HepG2 (cell line): Measurements from ENCODE around the gene PDLIM4. TPM values are rescaled to one million over a fixed set of nuclear protein-coding genes. Genes with fewer than 3 reads are reported as not detected.
A peak's percentile ranks its signal among the peaks of the same experiment; 100 is the strongest.

Experiments
- EP300 ChIP-seq, 3 experiments: sonication (generic) in 1 of 3; formaldehyde crosslinking in 1 of 3; IDR thresholded peaks; 2 replicates each; pipeline versions ENCODE4 v1.5.1 to v1.6.1; 2011 to 2020; ENCODE audit warnings: low read depth in 2 of 3, low read length in 2 of 3, borderline replicate concordance in 1 of 3, improper control_type of control experiment in 1 of 3, mild to moderate bottlenecking in 1 of 3, missing genetic modification reagents in 1 of 3, moderate library complexity in 1 of 3
- KLF12 ChIP-seq: sonication (generic); formaldehyde crosslinking; IDR thresholded peaks from 2 replicates; pipeline ENCODE4 v1.4.0; 2020; ENCODE audit warnings: missing genetic modification reagents, borderline replicate concordance
- NCOA1 ChIP-seq: sonication (generic); formaldehyde crosslinking; IDR thresholded peaks from 2 replicates; pipeline ENCODE4 v1.9.0; 2021; ENCODE audit warnings: missing genetic modification reagents
- SNAPC2 ChIP-seq: sonication (generic); formaldehyde crosslinking; IDR thresholded peaks from 2 replicates; pipeline ENCODE4 v1.8.1; 2022; ENCODE audit warnings: mild to moderate bottlenecking, missing genetic modification reagents
- SRSF1 ChIP-seq: fragments of 200-400 bp; formaldehyde crosslinking; optimal IDR thresholded peaks from 2 replicates; pipeline ENCODE3; 2017; ENCODE audit warnings: mild to moderate bottlenecking, low read depth, low read length, moderate library complexity
- ZNF331 ChIP-seq: sonication (generic); formaldehyde crosslinking; IDR thresholded peaks from 2 replicates; pipeline ENCODE4 v1.4.0; 2020; ENCODE audit warnings: missing genetic modification reagents
- ZNF563 ChIP-seq: sonication (generic); formaldehyde crosslinking; IDR thresholded peaks from 2 replicates; pipeline ENCODE4 v1.8.0; 2022; ENCODE audit warnings: mild to moderate bottlenecking, moderate library complexity, missing genetic modification reagents
- polyA plus RNA-seq, 8 experiments: library from polyadenylated mRNA; depleted of rRNA in 3 of 8; stranded (reverse) in 7 of 8; unstranded in 1 of 8; fragments of >200 nt; fragmentation: Illumina TruSeq in 4 of 8; extraction: Trizol in 4 of 8; gene quantifications; 2 replicates each; pipeline versions ENCODE4 v1.2.1 to v1.2.3, GENCODE V29; 2011 to 2016; ENCODE audit warnings: low read depth in 4 of 8, missing spikeins in 1 of 8, mixed read lengths in 1 of 8; ENCODE audit not compliant: insufficient read depth in 1 of 8
- total RNA-seq, 5 experiments: library from RNA; depleted of rRNA; stranded (reverse); fragments of >200 nt; fragmentation: Illumina TruSeq; extraction: Trizol; gene quantifications; 2 replicates each; pipeline ENCODE4 v1.2.3, GENCODE V29; 2016; ENCODE audit warnings: low read depth in 1 of 5
- TF ChIP-seq, protein P1 (sequence below): sonication (generic); formaldehyde crosslinking; IDR thresholded peaks from 2 replicates; pipeline ENCODE4 v1.4.0; 2020; ENCODE audit warnings: mild to moderate bottlenecking, missing genetic modification reagents
- TF ChIP-seq, protein P2 (sequence below): IDR thresholded peaks from 2 replicates; pipeline ENCODE4 v1.6.1; 2016; ENCODE audit warnings: low read depth
- TF ChIP-seq, protein P3 (sequence below): sonication (generic); formaldehyde crosslinking; IDR thresholded peaks from 2 replicates; pipeline ENCODE4 v1.5.0; 2020; ENCODE audit warnings: mild to moderate bottlenecking, missing genetic modification reagents, moderate library complexity

The PDLIM4 gene
- total and polyA plus RNA-seq, 2 of the 13 experiments (the other 11 are each of a cell fraction or from before 2014, with no cell fraction given) = 1.1 to 2.3 TPM

DNA sequence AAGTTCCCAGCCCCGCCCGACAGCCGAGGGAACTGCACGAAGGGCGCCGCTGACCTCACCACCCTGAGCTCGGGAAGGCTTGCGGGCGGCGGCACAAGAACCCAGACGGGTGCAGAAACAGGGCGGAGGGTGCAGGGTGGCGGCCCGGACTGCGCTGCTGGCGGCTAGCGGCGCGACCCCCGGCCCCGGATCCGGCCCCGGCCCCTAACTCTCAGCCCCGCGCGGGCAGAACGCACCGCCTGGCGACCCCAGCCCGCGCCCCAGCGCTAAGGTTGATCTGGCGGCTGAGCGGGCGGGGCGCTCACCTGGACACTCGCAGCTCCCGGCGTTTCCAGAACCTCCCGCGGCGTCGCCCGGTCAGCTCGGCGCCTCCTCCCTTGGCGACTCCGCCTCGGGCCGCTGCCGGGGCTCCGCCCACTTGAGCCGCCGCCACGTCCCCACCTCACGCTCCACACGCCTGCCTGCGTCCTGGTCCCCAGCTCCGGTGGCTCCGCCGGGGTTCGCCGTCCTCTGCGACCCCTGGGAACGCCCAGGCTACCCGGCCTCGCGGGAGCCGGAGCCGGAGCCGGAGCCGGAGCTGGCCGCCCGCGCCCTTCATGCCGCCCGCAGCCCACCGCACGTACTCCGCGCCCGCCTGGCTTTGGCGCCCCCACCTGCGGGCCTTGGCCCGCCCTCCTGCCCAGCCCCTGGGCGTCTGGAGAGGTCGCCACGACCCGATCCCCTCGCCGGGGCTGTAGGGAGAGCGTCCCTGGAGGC is 29.8 kb upstream of the PDLIM4 start, which contains the start of gene P4HA2 (continued):
- TF ChIP-seq, protein P1, sequence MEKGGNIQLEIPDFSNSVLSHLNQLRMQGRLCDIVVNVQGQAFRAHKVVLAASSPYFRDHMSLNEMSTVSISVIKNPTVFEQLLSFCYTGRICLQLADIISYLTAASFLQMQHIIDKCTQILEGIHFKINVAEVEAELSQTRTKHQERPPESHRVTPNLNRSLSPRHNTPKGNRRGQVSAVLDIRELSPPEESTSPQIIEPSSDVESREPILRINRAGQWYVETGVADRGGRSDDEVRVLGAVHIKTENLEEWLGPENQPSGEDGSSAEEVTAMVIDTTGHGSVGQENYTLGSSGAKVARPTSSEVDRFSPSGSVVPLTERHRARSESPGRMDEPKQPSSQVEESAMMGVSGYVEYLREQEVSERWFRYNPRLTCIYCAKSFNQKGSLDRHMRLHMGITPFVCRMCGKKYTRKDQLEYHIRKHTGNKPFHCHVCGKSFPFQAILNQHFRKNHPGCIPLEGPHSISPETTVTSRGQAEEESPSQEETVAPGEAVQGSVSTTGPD = no peak
- TF ChIP-seq ZNF331 (0 out of 2 replicates have a peak, but pooled peaks have one; percentile 27), NCOA1 (CRISPR knock-in tag) (no peak), ZNF563 (peak; percentile 95), SNAPC2 (CRISPR knock-in tag) (peak; percentile 84), EP300 (IDR thresholded peaks at IDR 0.05; ENCODE audit: low read depth in 2 of 2, low read length in 2 of 2) (no peak), EP300 (CRISPR knock-in tag; IDR thresholded peaks at IDR 0.05; ENCODE audit: borderline replicate concordance) (no peak), KLF12 (peak; percentile 38; the same call in 1 of the 2 replicates), SRSF1 (no peak)
- TF ChIP-seq, protein P2, sequence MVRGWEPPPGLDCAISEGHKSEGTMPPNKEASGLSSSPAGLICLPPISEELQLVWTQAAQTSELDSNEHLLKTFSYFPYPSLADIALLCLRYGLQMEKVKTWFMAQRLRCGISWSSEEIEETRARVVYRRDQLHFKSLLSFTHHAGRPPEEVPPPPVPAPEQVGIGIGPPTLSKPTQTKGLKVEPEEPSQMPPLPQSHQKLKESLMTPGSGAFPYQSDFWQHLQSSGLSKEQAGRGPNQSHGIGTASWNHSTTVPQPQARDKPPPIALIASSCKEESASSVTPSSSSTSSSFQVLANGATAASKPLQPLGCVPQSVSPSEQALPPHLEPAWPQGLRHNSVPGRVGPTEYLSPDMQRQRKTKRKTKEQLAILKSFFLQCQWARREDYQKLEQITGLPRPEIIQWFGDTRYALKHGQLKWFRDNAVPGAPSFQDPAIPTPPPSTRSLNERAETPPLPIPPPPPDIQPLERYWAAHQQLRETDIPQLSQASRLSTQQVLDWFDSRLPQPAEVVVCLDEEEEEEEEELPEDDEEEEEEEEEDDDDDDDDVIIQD = no peak
- TF ChIP-seq, protein P3, sequence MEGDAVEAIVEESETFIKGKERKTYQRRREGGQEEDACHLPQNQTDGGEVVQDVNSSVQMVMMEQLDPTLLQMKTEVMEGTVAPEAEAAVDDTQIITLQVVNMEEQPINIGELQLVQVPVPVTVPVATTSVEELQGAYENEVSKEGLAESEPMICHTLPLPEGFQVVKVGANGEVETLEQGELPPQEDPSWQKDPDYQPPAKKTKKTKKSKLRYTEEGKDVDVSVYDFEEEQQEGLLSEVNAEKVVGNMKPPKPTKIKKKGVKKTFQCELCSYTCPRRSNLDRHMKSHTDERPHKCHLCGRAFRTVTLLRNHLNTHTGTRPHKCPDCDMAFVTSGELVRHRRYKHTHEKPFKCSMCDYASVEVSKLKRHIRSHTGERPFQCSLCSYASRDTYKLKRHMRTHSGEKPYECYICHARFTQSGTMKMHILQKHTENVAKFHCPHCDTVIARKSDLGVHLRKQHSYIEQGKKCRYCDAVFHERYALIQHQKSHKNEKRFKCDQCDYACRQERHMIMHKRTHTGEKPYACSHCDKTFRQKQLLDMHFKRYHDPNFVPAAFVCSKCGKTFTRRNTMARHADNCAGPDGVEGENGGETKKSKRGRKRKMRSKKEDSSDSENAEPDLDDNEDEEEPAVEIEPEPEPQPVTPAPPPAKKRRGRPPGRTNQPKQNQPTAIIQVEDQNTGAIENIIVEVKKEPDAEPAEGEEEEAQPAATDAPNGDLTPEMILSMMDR (CRISPR knock-in tag) = peak; percentile 43; the same call in 1 of the 2 replicates
